Fibroblast of peridontal ligament (primary cell): ENCODE measurements around the gene CD163L1.

Experiments
- DNase-seq: peaks from one replicate; pipeline ENCODE4 v3.0.0-alpha.2; 2010; ENCODE audit errors: extremely low read depth

The CD163L1 gene

GRCh38 chr12:7324176-7324575 lies 119.8 kb downstream of the CD163L1 start:
- DNase-seq: no peak

GRCh38 chr12:7322599-7322998 lies 121.4 kb downstream of the CD163L1 start:
- no peak for DNase-seq

DNA sequence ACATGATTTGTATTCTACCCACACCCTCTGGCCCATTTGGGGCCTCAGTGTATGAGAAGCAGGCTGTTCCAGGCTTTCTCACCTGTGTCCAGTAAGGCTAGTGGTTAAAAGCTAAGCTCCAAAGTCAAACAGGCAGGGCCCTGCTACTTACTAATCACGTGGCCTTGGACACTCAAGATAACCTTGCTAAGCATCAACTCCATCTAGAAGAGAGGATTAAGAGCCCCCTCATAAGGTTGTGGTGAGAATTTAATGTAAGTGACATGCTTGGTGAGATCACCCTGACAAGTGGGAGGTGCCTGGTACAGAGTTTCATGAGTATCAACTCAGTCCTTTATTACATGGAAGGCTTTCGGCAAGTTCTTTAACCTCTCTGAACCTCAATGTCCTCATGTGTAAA lies 122.3 kb downstream of the CD163L1 start:
- no peak for DNase-seq

GRCh38 chr12:7319930-7320329 lies 124.0 kb downstream of the CD163L1 start:
- no peak for DNase-seq

DNA sequence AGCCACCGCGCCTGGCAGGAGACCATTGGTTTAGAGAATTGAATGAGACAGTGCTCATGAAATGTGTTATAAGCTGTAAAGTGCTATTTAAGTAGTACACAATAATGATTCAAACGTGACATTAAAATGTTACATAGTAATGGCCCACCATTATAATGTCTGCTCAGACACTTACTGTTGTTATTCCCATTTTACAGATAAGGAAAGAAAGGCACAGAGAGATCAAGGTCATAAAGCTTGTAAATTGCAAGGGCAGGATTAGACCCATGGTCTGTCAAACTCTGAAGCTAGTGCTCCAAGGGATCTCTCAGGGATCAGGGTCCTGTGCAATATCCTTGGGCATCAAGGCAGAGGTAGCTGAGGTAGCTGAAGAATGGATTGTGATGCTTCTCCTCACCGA lies 133.9 kb downstream of the CD163L1 start:
- DNase-seq: no peak
